Measurements from ENCODE around the gene GPR176.

GPR176 gene

DNA sequence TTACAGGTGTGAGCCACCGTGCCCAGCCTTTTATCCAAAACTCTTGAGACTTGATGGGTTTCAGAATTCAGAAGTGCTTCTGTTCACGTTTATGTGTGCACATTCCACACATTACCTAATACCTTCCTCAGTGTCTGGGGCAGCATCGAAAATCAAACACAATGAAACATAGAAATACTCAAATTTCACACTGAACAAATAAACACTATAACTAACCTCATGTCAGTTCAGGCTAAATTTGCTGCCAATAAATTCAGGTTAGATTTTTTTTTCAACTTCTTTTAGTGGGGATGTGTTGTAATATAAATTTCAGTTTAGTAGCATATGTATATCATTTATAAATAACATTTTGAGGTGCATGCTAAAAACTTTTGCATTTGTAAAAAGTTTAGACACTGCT is 16.6 kb upstream of the GPR176 start:
- POLR2A ChIA-PET = interaction anchor here (1.2 kb wide), 1 partner anchor 16 kb away, joined by 4 read pairs; no protein-coding TSS in a partner anchor
- H3K9me3 ChIP-seq (ENCODE audit: control insufficient read depth, insufficient read depth, low read depth, low read length) = no peaks in the 10 kb centered on the region
- H3K4me3 ChIP-seq (ENCODE audit: low read depth, low read length) = no peak overlapping the region
- CTCF ChIA-PET = no interaction called here
- TF ChIP-seq PRDM6 (tag by site-specific recombination; IDR thresholded peaks at IDR 0.05) (peak; percentile 94), ZNF792 (tag by site-specific recombination; IDR thresholded peaks at IDR 0.05) (no peak), OSR2 (tag by site-specific recombination; IDR thresholded peaks at IDR 0.05) (peak; percentile 67)
- H3K27ac ChIP-seq (ENCODE audit: extremely low read depth, low read depth, low read length) = no peak overlapping the region
- no peaks in the 10 kb centered on the region; the same call in 1 of the 2 replicates for H3K4me1 ChIP-seq (ENCODE audit: control insufficient read depth, insufficient read depth, low read length)
- H3K36me3 ChIP-seq (ENCODE audit: control insufficient read depth in 2 of 2, insufficient read depth in 1 of 2, low read length in 2 of 2) = peaks cover 0 to 34% of the 10 kb centered on the region in 2 experiments; a peak in 1 of 3 replicates

- Histone ChIP-seq H3K4me1 (ENCODE audit: control insufficient read depth, insufficient read depth, low read length) (no peaks in the 10 kb centered on the region; the same call in 1 of the 2 replicates), H3K36me3 (ENCODE audit: control insufficient read depth in 2 of 2, insufficient read depth in 1 of 2, low read length in 2 of 2) (peaks cover 0 to 30% of the 10 kb centered on the region in 2 experiments; a peak in 1 of 3 replicates), H3K27ac (ENCODE audit: extremely low read depth, low read depth, low read length) (no peak overlapping the region), H3K9me3 (ENCODE audit: control insufficient read depth, insufficient read depth, low read depth, low read length) (no peaks in the 10 kb centered on the region), H3K4me3 (ENCODE audit: low read depth, low read length) (no peak overlapping the region)
- TF ChIP-seq SP7 (tag by site-specific recombination; IDR thresholded peaks at IDR 0.05) (peak; percentile 85), ZNF23 (tag by site-specific recombination; IDR thresholded peaks at IDR 0.05; ENCODE audit: borderline replicate concordance) (no peak), ZNF391 (tag by site-specific recombination; IDR thresholded peaks at IDR 0.05; ENCODE audit: borderline replicate concordance, low read depth) (no peak), ZNF792 (tag by site-specific recombination; IDR thresholded peaks at IDR 0.05) (no peak), ZNF600 (tag by site-specific recombination; IDR thresholded peaks at IDR 0.05) (peak; percentile 56; the same call in 1 of the 2 replicates)
- ChIA-PET CTCF (interaction anchor here (0.6 to 1.0 kb wide), 2 partner anchors 10 to 101 kb away, joined by 3 read pairs; no protein-coding TSS in a partner anchor), POLR2A (interaction anchor here (0.6 to 1.2 kb wide), 2 partner anchors 15 to 33 kb away, joined by 4 read pairs; no protein-coding TSS in a partner anchor)
Measured at GRCh38 chr15:39936187-39936586, 16.1 kb upstream of the GPR176 start.

DNA sequence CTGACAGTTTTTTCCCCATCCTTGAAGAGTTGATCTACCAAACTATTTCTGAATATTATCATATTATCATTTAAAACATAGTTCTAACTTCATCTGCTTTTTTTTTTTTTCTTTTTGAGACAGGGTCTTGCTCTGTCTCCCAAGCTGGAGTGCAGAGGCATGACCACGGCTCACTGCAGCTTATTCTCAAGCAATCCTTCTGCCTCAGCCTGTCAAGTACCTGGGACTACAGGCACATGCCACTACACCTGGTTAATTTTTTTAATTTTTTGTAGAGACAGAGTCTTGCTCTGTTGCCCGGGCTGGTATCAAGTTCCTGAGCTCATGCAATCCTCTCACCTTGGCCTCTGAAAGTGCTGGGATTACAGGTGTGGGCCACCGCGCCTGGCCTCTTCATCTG is 15.2 kb upstream of the GPR176 start:
- no peaks in the 10 kb centered on the region; the same call in 1 of the 2 replicates for H3K4me1 ChIP-seq (ENCODE audit: control insufficient read depth, insufficient read depth, low read length)
- peaks cover 0 to 21% of the 10 kb centered on the region in 2 experiments; a peak in 1 of 3 replicates for H3K36me3 ChIP-seq (ENCODE audit: control insufficient read depth in 2 of 2, insufficient read depth in 1 of 2, low read length in 2 of 2)
- H3K9me3 ChIP-seq (ENCODE audit: control insufficient read depth, insufficient read depth, low read depth, low read length) = no peaks in the 10 kb centered on the region
- H3K27ac ChIP-seq (ENCODE audit: extremely low read depth, low read depth, low read length) = no peak overlapping the region
- ChIA-PET CTCF (interaction anchor here (0.6 to 1.0 kb wide), 4 partner anchors 11 to 176 kb away, joined by 3 to 4 read pairs (median 3); no protein-coding TSS in a partner anchor), POLR2A (interaction anchor here (0.6 to 1.2 kb wide), 2 partner anchors 14 to 34 kb away, joined by 4 read pairs; no protein-coding TSS in a partner anchor)
- H3K4me3 ChIP-seq (ENCODE audit: low read depth, low read length) = no peak overlapping the region
- TF ChIP-seq ZNF19 (tag by site-specific recombination; IDR thresholded peaks at IDR 0.05; ENCODE audit: low read depth) (no peak), SETDB1 (IDR thresholded peaks at IDR 0.05; ENCODE audit: insufficient read length, low read length) (no peak), ZNF677 (tag by site-specific recombination; IDR thresholded peaks at IDR 0.05) (no peak), YY1 (tag by site-specific recombination; IDR thresholded peaks at IDR 0.05) (no peak), SP2 (tag by site-specific recombination; IDR thresholded peaks at IDR 0.05) (no peak), ZNF561 (tag by site-specific recombination; IDR thresholded peaks at IDR 0.05; ENCODE audit: borderline replicate concordance) (no peak), ZNF596 (tag by site-specific recombination; IDR thresholded peaks at IDR 0.05) (no peak), ZNF114 (tag by site-specific recombination; IDR thresholded peaks at IDR 0.05) (no peak), ZNF248 (tag by site-specific recombination; IDR thresholded peaks at IDR 0.05) (no peak), SALL2 (tag by site-specific recombination; IDR thresholded peaks at IDR 0.05; ENCODE audit: borderline replicate concordance) (no peak), ZNF341 (tag by site-specific recombination; IDR thresholded peaks at IDR 0.05; ENCODE audit: low read depth) (no peak), IKZF3 (tag by site-specific recombination; IDR thresholded peaks at IDR 0.05) (no peak), ZNF423 (tag by site-specific recombination; IDR thresholded peaks at IDR 0.05) (no peak), ZNF24 (tag by site-specific recombination; IDR thresholded peaks at IDR 0.05) (no peak), ZNF626 (tag by site-specific recombination; IDR thresholded peaks at IDR 0.05) (no peak), ZSCAN16 (tag by site-specific recombination; IDR thresholded peaks at IDR 0.05) (no peak)
- TF ChIP-seq, protein P1, sequence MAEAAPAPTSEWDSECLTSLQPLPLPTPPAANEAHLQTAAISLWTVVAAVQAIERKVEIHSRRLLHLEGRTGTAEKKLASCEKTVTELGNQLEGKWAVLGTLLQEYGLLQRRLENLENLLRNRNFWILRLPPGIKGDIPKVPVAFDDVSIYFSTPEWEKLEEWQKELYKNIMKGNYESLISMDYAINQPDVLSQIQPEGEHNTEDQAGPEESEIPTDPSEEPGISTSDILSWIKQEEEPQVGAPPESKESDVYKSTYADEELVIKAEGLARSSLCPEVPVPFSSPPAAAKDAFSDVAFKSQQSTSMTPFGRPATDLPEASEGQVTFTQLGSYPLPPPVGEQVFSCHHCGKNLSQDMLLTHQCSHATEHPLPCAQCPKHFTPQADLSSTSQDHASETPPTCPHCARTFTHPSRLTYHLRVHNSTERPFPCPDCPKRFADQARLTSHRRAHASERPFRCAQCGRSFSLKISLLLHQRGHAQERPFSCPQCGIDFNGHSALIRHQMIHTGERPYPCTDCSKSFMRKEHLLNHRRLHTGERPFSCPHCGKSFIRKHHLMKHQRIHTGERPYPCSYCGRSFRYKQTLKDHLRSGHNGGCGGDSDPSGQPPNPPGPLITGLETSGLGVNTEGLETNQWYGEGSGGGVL (tag by site-specific recombination; IDR thresholded peaks at IDR 0.05) = no peak
- TF ChIP-seq, protein P2, sequence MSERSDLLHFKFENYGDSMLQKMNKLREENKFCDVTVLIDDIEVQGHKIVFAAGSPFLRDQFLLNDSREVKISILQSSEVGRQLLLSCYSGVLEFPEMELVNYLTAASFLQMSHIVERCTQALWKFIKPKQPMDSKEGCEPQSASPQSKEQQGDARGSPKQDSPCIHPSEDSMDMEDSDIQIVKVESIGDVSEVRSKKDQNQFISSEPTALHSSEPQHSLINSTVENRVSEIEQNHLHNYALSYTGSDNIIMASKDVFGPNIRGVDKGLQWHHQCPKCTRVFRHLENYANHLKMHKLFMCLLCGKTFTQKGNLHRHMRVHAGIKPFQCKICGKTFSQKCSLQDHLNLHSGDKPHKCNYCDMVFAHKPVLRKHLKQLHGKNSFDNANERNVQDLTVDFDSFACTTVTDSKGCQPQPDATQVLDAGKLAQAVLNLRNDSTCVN (tag by site-specific recombination; optimal IDR thresholded peaks at IDR 0.05) = no peak
